Left hindlimb (tissue), 1 donor: ENCODE data around the gene COL26A1.
A peak's percentile ranks its signal among the peaks of the same experiment; 100 is the strongest.
"Not testable (repeated sequence)": the region's sequence is repeated elsewhere in the genome, so short reads cannot be mapped to it uniquely, and the experiment has no call there.

Experiments used
- DNase-seq: peaks from one replicate; pipeline ENCODE4 v3.0.0-alpha.2; 2018

The COL26A1 gene

GRCh38 chr7:101602484-101603241, 240.0 kb downstream of the COL26A1 start:
- DNase-seq: peak; percentile 82

GRCh38 chr7:101604331-101604933, 241.8 kb downstream of the COL26A1 start:
- no peak for DNase-seq

GRCh38 chr7:101604934-101605332, 242.3 kb downstream of the COL26A1 start:
- not testable (repeated sequence) for DNase-seq

- DNase-seq: no peak
These were observed 243.2 kb downstream of the COL26A1 start for GRCh38 chr7:101605611-101606497.

- DNase-seq: no peak
These were observed 243.8 kb downstream of the COL26A1 start for GRCh38 chr7:101606498-101606923.
